ENCODE results near the gene GAB3.

Gene GAB3

GRCh38 chrX:154784149-154784995 lies 33.5 kb upstream of the GAB3 start:
- H3K4me1 ChIP-seq, result peaks cover 25% of the 10 kb centered on the region
- no peak overlapping the region for H3K27ac ChIP-seq
- no peaks in the 10 kb centered on the region for H3K9me3 ChIP-seq
- H3K4me3 ChIP-seq, result no peak overlapping the region
- peaks cover 23% of the 10 kb centered on the region for H4K20me1 ChIP-seq
- H3K9ac ChIP-seq, result no peak overlapping the region
- peaks cover 84% of the 10 kb centered on the region for H3K27me3 ChIP-seq
- no peak for TF ChIP-seq Cebpa-rat (IDR thresholded peaks at IDR 0.05)
- H3K4me2 ChIP-seq, result no peak overlapping the region
- peaks cover 57% of the 10 kb centered on the region for H3K36me3 ChIP-seq

GRCh38 chrX:154780968-154781367 lies 30.1 kb upstream of the GAB3 start:
- H3K4me2 ChIP-seq, result no peak overlapping the region
- TF ChIP-seq Cebpa-rat (IDR thresholded peaks at IDR 0.05), result no peak
- no peak overlapping the region for H3K4me3 ChIP-seq
- H3K27me3 ChIP-seq, result peaks cover 80% of the 10 kb centered on the region
- peaks cover 19% of the 10 kb centered on the region for H3K4me1 ChIP-seq
- no peak overlapping the region for H3K27ac ChIP-seq
- peaks cover 48% of the 10 kb centered on the region for H4K20me1 ChIP-seq
- H3K9ac ChIP-seq, result no peak overlapping the region
- peaks cover 80% of the 10 kb centered on the region for H3K36me3 ChIP-seq
- H3K9me3 ChIP-seq, result no peaks in the 10 kb centered on the region

- no peak overlapping the region for H3K4me3 ChIP-seq
- no peak for TF ChIP-seq Cebpa-rat (IDR thresholded peaks at IDR 0.05)
- peaks cover 83% of the 10 kb centered on the region for H3K27me3 ChIP-seq
- peaks cover 58% of the 10 kb centered on the region for H4K20me1 ChIP-seq
- no peak overlapping the region for H3K27ac ChIP-seq
- no peak overlapping the region for H3K4me2 ChIP-seq
- peaks cover 6% of the 10 kb centered on the region for H3K4me1 ChIP-seq
- H3K9me3 ChIP-seq, result no peaks in the 10 kb centered on the region
- no peak overlapping the region for H3K9ac ChIP-seq
- peaks cover 85% of the 10 kb centered on the region for H3K36me3 ChIP-seq
These were observed 28.4 kb upstream of the GAB3 start for GRCh38 chrX:154779261-154779660.

GRCh38 chrX:154776753-154777152 lies 25.9 kb upstream of the GAB3 start:
- Histone ChIP-seq H3K27ac (no peak overlapping the region), H4K20me1 (peaks cover 66% of the 10 kb centered on the region), H3K4me1 (no peaks in the 10 kb centered on the region), H3K4me2 (no peak overlapping the region), H3K4me3 (no peak overlapping the region), H3K9me3 (peaks cover 11% of the 10 kb centered on the region), H3K9ac (no peak overlapping the region), H3K36me3 (peaks cover 90% of the 10 kb centered on the region), H3K27me3 (peaks cover 58% of the 10 kb centered on the region)
- no peak for TF ChIP-seq Cebpa-rat (IDR thresholded peaks at IDR 0.05)

GRCh38 chrX:154775419-154776349 lies 24.8 kb upstream of the GAB3 start:
- no peak for TF ChIP-seq Cebpa-rat (IDR thresholded peaks at IDR 0.05)
- peaks cover 90% of the 10 kb centered on the region for H3K36me3 ChIP-seq

GRCh38 chrX:154774622-154775021 lies 23.7 kb upstream of the GAB3 start:
- TF ChIP-seq Cebpa-rat (IDR thresholded peaks at IDR 0.05), result no peak
- H3K4me2 ChIP-seq, result no peak overlapping the region
- no peak overlapping the region for H3K9ac ChIP-seq
- peaks cover 95% of the 10 kb centered on the region for H3K36me3 ChIP-seq
- peaks cover 73% of the 10 kb centered on the region for H4K20me1 ChIP-seq
- H3K4me1 ChIP-seq, result no peaks in the 10 kb centered on the region
- peaks cover 14% of the 10 kb centered on the region for H3K9me3 ChIP-seq
- no peak overlapping the region for H3K27ac ChIP-seq
- peaks cover 39% of the 10 kb centered on the region for H3K27me3 ChIP-seq
- H3K4me3 ChIP-seq, result no peak overlapping the region

More at GRCh38 chrX:154775419-154776349, 24.8 kb upstream of the GAB3 start:
- Histone ChIP-seq H3K4me1 (no peaks in the 10 kb centered on the region), H3K9me3 (peaks cover 14% of the 10 kb centered on the region), H4K20me1 (peaks cover 68% of the 10 kb centered on the region), H3K4me3 (no peak overlapping the region), H3K4me2 (no peak overlapping the region), H3K27ac (no peak overlapping the region), H3K9ac (no peak overlapping the region), H3K27me3 (peaks cover 48% of the 10 kb centered on the region)

GRCh38 chrX:154762537-154763296 lies 11.8 kb upstream of the GAB3 start, which contains the start of gene DKC1:
TSS of gene DKC1 (plus strand) at chrX:154762864. CDS start at chrX:154762966, 102 bp downstream.
- Histone ChIP-seq H3K4me1 (peaks cover 13% of the 10 kb centered on the region), H3K4me2 (peak within 1 kb of the TSS; percentile 71), H3K9me3 (no peaks in the 10 kb centered on the region; the same call in 1 of the 2 replicates), H4K20me1 (peaks cover 28% of the 10 kb centered on the region), H3K9ac (peak within 1 kb of the TSS; percentile 91), H3K4me3 (peak within 1 kb of the TSS; percentile 79), H3K36me3 (peaks cover 29% of the 10 kb centered on the region), H3K27ac (peak within 1 kb of the TSS; percentile 95), H3K27me3 (peaks cover 46% of the 10 kb centered on the region)
- TF ChIP-seq Cebpa-rat (IDR thresholded peaks at IDR 0.05), result peak; percentile 79

GRCh38 chrX:154761977-154762536 lies 11.2 kb upstream of the GAB3 start:
- Histone ChIP-seq H3K4me2 (peak overlapping the region; percentile 57), H4K20me1 (peaks cover 26% of the 10 kb centered on the region), H3K36me3 (peaks cover 23% of the 10 kb centered on the region), H3K4me1 (peaks cover 13% of the 10 kb centered on the region), H3K27me3 (peaks cover 45% of the 10 kb centered on the region), H3K4me3 (peak overlapping the region; percentile 79), H3K9me3 (no peaks in the 10 kb centered on the region; the same call in 1 of the 2 replicates), H3K9ac (peak overlapping the region; percentile 91), H3K27ac (peak overlapping the region; percentile 95; the same call in 1 of the 2 replicates)
- no peak for TF ChIP-seq Cebpa-rat (IDR thresholded peaks at IDR 0.05)

- no peaks in the 10 kb centered on the region; the same call in 1 of the 2 replicates for H3K9me3 ChIP-seq
- no peak for TF ChIP-seq Cebpa-rat (IDR thresholded peaks at IDR 0.05)
- H3K36me3 ChIP-seq, result no peaks in the 10 kb centered on the region
- H3K4me2 ChIP-seq, result no peak overlapping the region
- H3K27ac ChIP-seq, result no peak overlapping the region
- no peak overlapping the region for H3K9ac ChIP-seq
- peaks cover 7% of the 10 kb centered on the region for H3K4me1 ChIP-seq
- peaks cover 46% of the 10 kb centered on the region for H3K27me3 ChIP-seq
- H4K20me1 ChIP-seq, result no peaks in the 10 kb centered on the region
- H3K4me3 ChIP-seq, result no peak overlapping the region
These were observed 7.8 kb upstream of the GAB3 start for GRCh38 chrX:154758696-154759095.
